ENCODE measurements around the gene SLC41A1. TPM values are rescaled to one million over a fixed set of nuclear protein-coding genes. Genes with fewer than 3 reads are reported as not detected.

The SLC41A1 gene
- total and polyA plus RNA-seq, 9 of the 15 experiments (the other 6 are each of a cell fraction or from before 2014, with no cell fraction given) = 4.1 to 29.3 (median 11.4) TPM

DNA sequence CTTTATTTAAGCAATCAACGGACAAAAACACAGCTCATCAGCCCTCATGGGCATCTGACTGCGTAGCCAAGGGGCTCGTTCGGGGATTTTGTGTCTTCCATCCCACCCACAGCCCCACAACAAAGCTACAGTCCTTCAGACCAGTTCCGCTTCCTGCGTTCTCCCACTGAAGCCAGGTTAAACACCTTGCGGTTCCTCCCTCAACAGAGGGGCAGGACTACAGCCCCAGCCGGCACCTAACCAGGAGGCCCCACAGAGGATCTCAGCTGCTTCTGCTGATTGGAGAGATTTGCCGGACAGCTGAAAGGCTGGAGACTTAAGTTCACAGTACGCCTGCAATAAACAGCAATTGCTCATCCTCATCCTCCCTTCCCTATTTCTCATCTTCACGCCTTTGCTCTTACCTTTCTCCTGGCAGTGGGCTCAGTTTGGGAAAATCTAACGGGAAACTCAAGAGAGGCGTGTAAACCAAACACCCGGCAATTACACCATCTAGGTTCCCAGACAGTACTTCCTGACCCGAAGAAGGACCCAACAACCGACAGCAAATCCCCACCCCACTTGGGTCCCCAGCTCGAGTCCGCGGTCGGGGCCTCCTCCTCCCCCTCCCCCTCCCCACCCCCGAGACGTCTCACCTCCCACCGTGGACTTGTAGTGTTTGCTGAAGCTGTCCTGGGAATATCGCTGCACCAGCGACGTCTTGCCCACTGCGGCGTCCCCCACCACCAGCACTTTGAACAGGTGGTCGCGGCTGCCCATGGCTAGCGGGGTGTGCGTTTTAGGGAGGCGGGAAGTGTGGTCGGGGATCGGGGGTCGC, 38.6 kb downstream of the SLC41A1 start:
- Histone ChIP-seq H4K20me1 (replicated peaks; ENCODE audit: control insufficient read depth, insufficient read depth, low read length) (no peaks in the 10 kb centered on the region), H3K27me3 (ENCODE audit: control insufficient read depth in 2 of 2, insufficient read depth in 2 of 2, low read length in 2 of 2) (no peaks in the 10 kb centered on the region; a peak in 1 of 5 replicates), H2AFZ (ENCODE audit: low read depth, low read length) (peak overlapping the region; percentile 95), H3K27ac (ENCODE audit: extremely low read depth, low read depth, low read length) (0 out of 3 replicates have a peak overlapping the region, but pooled peaks have one; percentile 26), H3K4me1 (replicated peaks in 1 of 2; ENCODE audit: control insufficient read depth in 2 of 2, insufficient read depth in 2 of 2, low read length in 2 of 2) (peaks cover 8 to 9% of the 10 kb centered on the region in 2 experiments; a peak in 4 of 5 replicates), H3K9me1 (ENCODE audit: control insufficient read depth, insufficient read depth, low read length) (no peaks in the 10 kb centered on the region), H3K4me2 (ENCODE audit: insufficient read depth, low read length) (peak overlapping the region; percentile 89), H3K9me3 (replicated peaks; ENCODE audit: control insufficient read depth, insufficient read depth, low read depth, low read length) (0 out of 2 replicates have a peak, but pooled peaks cover 4% of the 10 kb centered on the region), H3K4me3 (peak overlapping the region; percentile 59), H3K79me2 (ENCODE audit: control insufficient read depth, insufficient read depth, low read length) (no peaks in the 10 kb centered on the region), H3K9ac (ENCODE audit: insufficient read depth in 1 of 2, low read depth in 2 of 2, low read length in 2 of 2) (peak overlapping the region; percentile 72 to 94; a peak in 3 of 4 replicates), H3K36me3 (ENCODE audit: control insufficient read depth, insufficient read depth, low read length) (no peaks in the 10 kb centered on the region)
- CTCF ChIA-PET (ENCODE audit: low intra/inter-chr PET ratio) = no interaction called here
- in situ Hi-C loops (cut with MboI) = no loop called here
- DNase-seq (ENCODE audit: extremely low read depth in 1 of 4, low spot score in 3 of 4) = peak; percentile 56 to 65 (median 61)
- intact Hi-C loops (cut with micrococcal nuclease) = no loop called here
- FAIRE-seq = peak; percentile 77
- no TSS peak for BruUV-seq (replicated peaks)
- WGBS (ENCODE audit: insufficient coverage, low coverage, missing lambda C conversion rate) = 19% methylated on average over 30 of the region's 36 CpGs
- POLR2A ChIA-PET = interaction anchor here (0.5 to 3.0 kb wide), 17 partner anchors 9 to 378 kb away, joined by 3 to 12 read pairs (median 4); partner anchors contain the start of gene ELK4
- peak; percentile 74 for ATAC-seq
- TF ChIP-seq, protein P1, sequence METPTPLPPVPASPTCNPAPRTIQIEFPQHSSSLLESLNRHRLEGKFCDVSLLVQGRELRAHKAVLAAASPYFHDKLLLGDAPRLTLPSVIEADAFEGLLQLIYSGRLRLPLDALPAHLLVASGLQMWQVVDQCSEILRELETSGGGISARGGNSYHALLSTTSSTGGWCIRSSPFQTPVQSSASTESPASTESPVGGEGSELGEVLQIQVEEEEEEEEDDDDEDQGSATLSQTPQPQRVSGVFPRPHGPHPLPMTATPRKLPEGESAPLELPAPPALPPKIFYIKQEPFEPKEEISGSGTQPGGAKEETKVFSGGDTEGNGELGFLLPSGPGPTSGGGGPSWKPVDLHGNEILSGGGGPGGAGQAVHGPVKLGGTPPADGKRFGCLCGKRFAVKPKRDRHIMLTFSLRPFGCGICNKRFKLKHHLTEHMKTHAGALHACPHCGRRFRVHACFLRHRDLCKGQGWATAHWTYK (CRISPR knock-in tag; IDR thresholded peaks at IDR 0.05) = no peak
- TF ChIP-seq NFYB (IDR thresholded peaks at IDR 0.05; ENCODE audit: extremely low read depth, insufficient read length) (peak; percentile 5), KDM1A (IDR thresholded peaks at IDR 0.05) (0 out of 4 replicates have a peak, but pooled peaks of 1 of the 2 experiments have one; percentile 4), RBBP5 (IDR thresholded peaks at IDR 0.05; ENCODE audit: borderline replicate concordance, insufficient read depth, low read length, poor library complexity, severe bottlenecking) (peak; percentile 40), KAT7 (CRISPR knock-in tag; IDR thresholded peaks at IDR 0.05; ENCODE audit: borderline replicate concordance) (no peak), MIER1 (IDR thresholded peaks at IDR 0.05; ENCODE audit: low read depth) (no peak), MED1 (CRISPR knock-in tag; IDR thresholded peaks at IDR 0.05; ENCODE audit: borderline replicate concordance) (no peak), ATF7 (IDR thresholded peaks at IDR 0.05) (no peak), CBX5 (IDR thresholded peaks at IDR 0.05; ENCODE audit: borderline replicate concordance, low read depth) (no peak), DACH1 (IDR thresholded peaks at IDR 0.05; ENCODE audit: partially characterized antibody) (peak; percentile 38), HCFC1 (IDR thresholded peaks at IDR 0.05; ENCODE audit: low read depth, low read length) (0 out of 2 replicates have a peak, but pooled peaks have one; percentile 10), ZNF444 (CRISPR knock-in tag; IDR thresholded peaks at IDR 0.05) (no peak), JUNB (CRISPR knock-in tag; conservative IDR thresholded peaks at IDR 0.05) (no peak), FOXA1 (IDR thresholded peaks at IDR 0.05; ENCODE audit: borderline replicate concordance) (no peak), EP400 (IDR thresholded peaks at IDR 0.05) (no peak)
- TF ChIP-seq, protein P2, sequence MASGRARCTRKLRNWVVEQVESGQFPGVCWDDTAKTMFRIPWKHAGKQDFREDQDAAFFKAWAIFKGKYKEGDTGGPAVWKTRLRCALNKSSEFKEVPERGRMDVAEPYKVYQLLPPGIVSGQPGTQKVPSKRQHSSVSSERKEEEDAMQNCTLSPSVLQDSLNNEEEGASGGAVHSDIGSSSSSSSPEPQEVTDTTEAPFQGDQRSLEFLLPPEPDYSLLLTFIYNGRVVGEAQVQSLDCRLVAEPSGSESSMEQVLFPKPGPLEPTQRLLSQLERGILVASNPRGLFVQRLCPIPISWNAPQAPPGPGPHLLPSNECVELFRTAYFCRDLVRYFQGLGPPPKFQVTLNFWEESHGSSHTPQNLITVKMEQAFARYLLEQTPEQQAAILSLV (tag; IDR thresholded peaks at IDR 0.05) = no peak
- TF ChIP-seq, protein P3, sequence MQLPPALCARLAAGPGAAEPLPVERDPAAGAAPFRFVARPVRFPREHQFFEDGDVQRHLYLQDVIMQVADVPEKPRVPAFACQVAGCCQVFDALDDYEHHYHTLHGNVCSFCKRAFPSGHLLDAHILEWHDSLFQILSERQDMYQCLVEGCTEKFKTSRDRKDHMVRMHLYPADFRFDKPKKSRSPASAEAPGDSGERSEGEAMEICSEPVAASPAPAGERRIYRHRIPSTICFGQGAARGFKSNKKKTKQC (CRISPR knock-in tag; IDR thresholded peaks at IDR 0.05) = no peak
- TF ChIP-seq, protein P4, sequence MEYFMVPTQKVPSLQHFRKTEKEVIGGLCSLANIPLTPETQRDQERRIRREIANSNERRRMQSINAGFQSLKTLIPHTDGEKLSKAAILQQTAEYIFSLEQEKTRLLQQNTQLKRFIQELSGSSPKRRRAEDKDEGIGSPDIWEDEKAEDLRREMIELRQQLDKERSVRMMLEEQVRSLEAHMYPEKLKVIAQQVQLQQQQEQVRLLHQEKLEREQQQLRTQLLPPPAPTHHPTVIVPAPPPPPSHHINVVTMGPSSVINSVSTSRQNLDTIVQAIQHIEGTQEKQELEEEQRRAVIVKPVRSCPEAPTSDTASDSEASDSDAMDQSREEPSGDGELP (CRISPR knock-in tag; IDR thresholded peaks at IDR 0.05; ENCODE audit: borderline replicate concordance) = peak; percentile 86; the same call in 1 of the 2 replicates

Measured in K562 (cell line).